Endothelial cell (in vitro differentiated cells): Measurements from ENCODE around the gene BZW2. TPM values are rescaled to one million over a fixed set of nuclear protein-coding genes. Genes with fewer than 3 reads are reported as not detected.
"Not testable (repeated sequence)": the region's sequence is repeated elsewhere in the genome, so short reads cannot be mapped to it uniquely, and the experiment has no call there.

Source experiments
- DNase-seq: peaks from one replicate; pipeline ENCODE4 v3.0.0; 2021; ENCODE audit warnings: low spot score
- H3K27ac Mint-ChIP-seq: one replicate; pipeline ENCODE4 v1.8.0; 2021; ENCODE audit warnings: mixed read lengths, inconsistent platforms; ENCODE audit not compliant: unreplicated experiment
- H3K27me3 Mint-ChIP-seq: one replicate; pipeline ENCODE4 v1.8.0; 2021; ENCODE audit warnings: mild to moderate bottlenecking, moderate library complexity, mixed read lengths, inconsistent platforms; ENCODE audit not compliant: unreplicated experiment
- H3K36me3 Mint-ChIP-seq: one replicate; pipeline ENCODE4 v1.8.0; 2021; ENCODE audit warnings: mild to moderate bottlenecking, low read depth, mixed read lengths, inconsistent platforms; ENCODE audit not compliant: unreplicated experiment
- H3K4me1 Mint-ChIP-seq: one replicate; pipeline ENCODE4 v1.8.0; 2021; ENCODE audit warnings: mild to moderate bottlenecking, mixed read lengths, inconsistent platforms; ENCODE audit not compliant: unreplicated experiment
- H3K4me3 Mint-ChIP-seq: one replicate; pipeline ENCODE4 v1.8.0; 2021; ENCODE audit warnings: mild to moderate bottlenecking, mixed read lengths, inconsistent platforms; ENCODE audit not compliant: unreplicated experiment
- H3K9me3 Mint-ChIP-seq: one replicate; pipeline ENCODE4 v1.8.0; 2021; ENCODE audit warnings: mixed read lengths, inconsistent platforms; ENCODE audit not compliant: unreplicated experiment
- total RNA-seq: library from RNA; stranded (reverse); fragmentation: NEBNext Ultra II Directional; extraction: Animal tissue kit (Norgen Biotek cat#: 25700); gene quantifications from one replicate; pipeline ENCODE4 v1.2.1, GENCODE V29; 2021; ENCODE audit not compliant: unreplicated experiment
- TF ChIP-seq, protein P1 (sequence below): fragments of 200-600 bp; sonication (generic); IDR thresholded peaks from one replicate; pipeline ENCODE4 v1.5.0; 2021; ENCODE audit warnings: antibody characterized with exemption; ENCODE audit not compliant: unreplicated experiment

BZW2 gene
- total RNA-seq, 1 donor from 2014 or later: 141 TPM

DNA sequence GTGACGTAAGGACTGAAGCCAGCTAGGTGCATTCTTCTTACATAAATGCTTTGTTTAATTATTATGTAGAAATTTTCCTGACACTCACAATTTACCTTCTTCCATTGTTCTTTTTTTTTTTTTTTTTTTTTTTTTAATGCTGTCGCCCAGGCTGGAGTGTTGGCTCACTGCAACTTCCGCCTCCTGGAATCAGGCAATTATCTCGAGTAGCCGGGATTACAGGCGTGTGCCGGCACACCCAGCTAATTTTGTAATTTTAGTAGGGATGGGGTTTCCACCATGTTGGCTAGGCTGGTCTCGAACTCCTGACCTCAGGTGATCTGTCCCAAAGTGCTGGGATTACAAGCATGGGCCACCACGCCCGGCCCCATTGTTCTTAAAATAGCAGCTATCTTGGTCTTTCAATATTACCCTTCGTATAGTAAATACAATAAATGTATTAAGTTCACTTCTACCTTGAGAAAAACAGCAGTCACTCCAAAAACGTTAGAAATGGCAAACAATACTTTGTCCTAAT, 32.1 kb downstream of the BZW2 start:
- Mint-ChIP-seq H3K9me3 (no peaks in the 10 kb centered on the region), H3K27me3 (no peaks in the 10 kb centered on the region), H3K4me3 (no peak overlapping the region), H3K36me3 (peaks cover 45% of the 10 kb centered on the region), H3K27ac (no peak overlapping the region), H3K4me1 (peaks cover 6% of the 10 kb centered on the region)
- TF ChIP-seq, protein P1, sequence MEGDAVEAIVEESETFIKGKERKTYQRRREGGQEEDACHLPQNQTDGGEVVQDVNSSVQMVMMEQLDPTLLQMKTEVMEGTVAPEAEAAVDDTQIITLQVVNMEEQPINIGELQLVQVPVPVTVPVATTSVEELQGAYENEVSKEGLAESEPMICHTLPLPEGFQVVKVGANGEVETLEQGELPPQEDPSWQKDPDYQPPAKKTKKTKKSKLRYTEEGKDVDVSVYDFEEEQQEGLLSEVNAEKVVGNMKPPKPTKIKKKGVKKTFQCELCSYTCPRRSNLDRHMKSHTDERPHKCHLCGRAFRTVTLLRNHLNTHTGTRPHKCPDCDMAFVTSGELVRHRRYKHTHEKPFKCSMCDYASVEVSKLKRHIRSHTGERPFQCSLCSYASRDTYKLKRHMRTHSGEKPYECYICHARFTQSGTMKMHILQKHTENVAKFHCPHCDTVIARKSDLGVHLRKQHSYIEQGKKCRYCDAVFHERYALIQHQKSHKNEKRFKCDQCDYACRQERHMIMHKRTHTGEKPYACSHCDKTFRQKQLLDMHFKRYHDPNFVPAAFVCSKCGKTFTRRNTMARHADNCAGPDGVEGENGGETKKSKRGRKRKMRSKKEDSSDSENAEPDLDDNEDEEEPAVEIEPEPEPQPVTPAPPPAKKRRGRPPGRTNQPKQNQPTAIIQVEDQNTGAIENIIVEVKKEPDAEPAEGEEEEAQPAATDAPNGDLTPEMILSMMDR: no peak
- DNase-seq: no peak

DNA sequence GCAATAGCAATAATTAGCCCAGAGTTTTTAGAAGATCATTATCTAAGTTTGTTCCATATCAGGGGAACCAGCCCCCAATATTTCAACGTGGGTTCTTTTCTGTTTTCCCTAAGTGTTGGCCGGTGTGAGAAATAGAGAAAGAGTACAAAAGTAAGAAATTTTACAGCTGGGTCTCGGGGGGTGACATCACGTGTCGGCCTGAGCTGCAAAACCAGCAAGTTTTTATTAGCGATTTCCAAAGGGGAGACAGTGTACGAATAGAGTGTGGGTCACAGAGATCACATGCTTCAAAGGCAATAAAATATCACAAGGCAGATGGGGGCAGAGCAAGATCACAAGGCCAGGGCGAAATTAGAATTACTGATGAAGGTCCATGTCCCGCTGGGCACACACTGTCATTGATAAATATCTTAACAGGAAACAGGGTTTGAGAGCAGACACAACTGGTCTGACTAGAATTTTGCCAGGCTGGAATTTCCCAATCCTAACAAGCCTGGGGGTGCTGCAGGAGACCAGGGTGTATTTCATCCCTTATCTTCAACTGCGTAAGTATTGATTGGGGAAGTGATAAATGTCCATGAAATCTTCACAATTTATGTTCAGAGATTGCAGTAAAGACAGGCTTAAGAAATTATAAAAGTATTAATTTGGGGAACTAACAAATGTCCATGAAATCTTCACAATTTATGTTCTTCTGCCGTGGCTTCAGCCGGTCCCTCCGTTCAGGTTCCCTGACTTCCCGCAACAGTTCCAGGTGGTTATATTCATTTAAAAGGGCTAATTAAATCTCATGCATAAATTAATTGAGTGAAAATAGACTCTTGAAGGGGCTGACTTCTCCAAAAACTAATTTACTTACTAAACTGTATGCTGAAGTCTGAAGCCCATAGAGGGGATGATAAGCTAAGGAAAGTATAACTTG, 32.9 kb downstream of the BZW2 start:
- H3K27ac Mint-ChIP-seq, DNase-seq, H3K4me1 Mint-ChIP-seq, H3K27me3 Mint-ChIP-seq, H3K9me3 Mint-ChIP-seq: not testable (repeated sequence)
- H3K36me3 Mint-ChIP-seq: peaks cover 47% of the 10 kb centered on the region
- H3K4me3 Mint-ChIP-seq: peak overlapping the region; percentile 8

DNA sequence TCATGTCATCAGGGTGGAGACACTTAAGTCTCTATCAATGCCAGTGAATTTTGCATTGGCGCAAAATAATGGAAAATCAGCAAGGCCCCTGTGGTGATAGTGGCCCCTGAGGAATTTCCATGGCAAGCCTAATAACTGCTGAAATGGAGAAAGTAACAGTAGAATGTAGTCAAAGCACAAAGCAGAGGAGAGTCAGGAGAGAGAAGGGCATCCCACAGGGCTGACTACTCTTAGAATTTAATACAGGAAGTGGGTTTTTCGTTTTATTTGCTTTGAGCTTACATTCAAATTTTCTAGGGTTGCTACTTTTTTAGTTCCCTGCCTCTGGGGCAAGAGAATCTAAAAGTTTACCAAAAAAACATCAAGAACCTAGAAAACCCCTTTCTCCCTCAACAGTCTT, 39.0 kb downstream of the BZW2 start:
- TF ChIP-seq, protein P1: no peak
- Mint-ChIP-seq H3K4me1 (peaks cover 2% of the 10 kb centered on the region), H3K27ac (peak overlapping the region; percentile 78), H3K36me3 (peaks cover 27% of the 10 kb centered on the region), H3K27me3 (no peaks in the 10 kb centered on the region), H3K9me3 (no peaks in the 10 kb centered on the region), H3K4me3 (no peak overlapping the region)
- no peak for DNase-seq

DNA sequence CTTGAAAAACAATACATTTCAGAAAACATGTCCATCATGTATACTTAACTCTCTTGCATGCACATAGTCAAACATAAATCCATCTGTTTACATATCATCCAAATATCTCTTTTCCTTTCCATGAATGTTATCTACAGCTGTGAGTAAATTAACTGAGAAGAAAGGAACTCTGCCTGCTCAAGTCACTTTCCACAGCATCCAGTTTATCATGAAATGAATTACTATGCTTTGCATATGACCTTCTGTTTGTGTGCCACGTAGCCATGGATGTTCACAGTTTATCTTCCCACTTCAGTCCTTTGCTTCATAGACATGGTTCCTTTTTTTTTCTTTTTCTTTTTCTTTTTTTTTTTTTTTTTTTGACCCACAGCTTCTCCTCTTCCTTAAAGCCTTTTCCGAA, 39.6 kb downstream of the BZW2 start:
- Mint-ChIP-seq H3K36me3 (peaks cover 24% of the 10 kb centered on the region), H3K27me3 (no peaks in the 10 kb centered on the region), H3K4me1 (peaks cover 2% of the 10 kb centered on the region), H3K9me3 (no peaks in the 10 kb centered on the region), H3K27ac (peak overlapping the region; percentile 62), H3K4me3 (no peak overlapping the region)
- TF ChIP-seq, protein P1: no peak
- no peak for DNase-seq

DNA sequence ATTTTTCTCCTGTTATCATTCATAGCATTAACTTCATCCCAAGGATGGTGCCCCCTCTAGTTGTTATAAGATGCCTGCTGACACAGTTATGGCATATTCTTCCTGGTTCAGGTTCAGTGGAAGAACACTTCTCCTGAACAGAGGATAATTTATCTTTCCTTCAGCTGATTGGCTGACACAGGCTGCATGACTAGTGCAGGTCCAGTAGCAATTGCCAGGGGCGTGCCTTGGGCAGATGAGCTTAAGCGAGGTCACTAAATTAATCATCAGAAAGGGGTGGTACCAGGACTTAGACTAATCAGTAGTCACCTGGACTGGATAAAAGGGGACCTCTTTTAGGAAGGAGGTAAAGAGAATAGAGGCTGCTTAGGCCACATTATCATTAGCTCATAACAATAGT, 42.3 kb downstream of the BZW2 start:
- DNase-seq: no peak
- H3K27ac Mint-ChIP-seq: no peak overlapping the region
- TF ChIP-seq, protein P1: no peak
- no peaks in the 10 kb centered on the region for H3K27me3 Mint-ChIP-seq
- H3K4me1 Mint-ChIP-seq: peaks cover 2% of the 10 kb centered on the region
- H3K4me3 Mint-ChIP-seq: no peak overlapping the region
- peaks cover 17% of the 10 kb centered on the region for H3K36me3 Mint-ChIP-seq
- no peaks in the 10 kb centered on the region for H3K9me3 Mint-ChIP-seq
